Thyroid gland (tissue), 4 donors: Measurements from ENCODE around the gene NDST1. TPM values are rescaled to one million over a fixed set of nuclear protein-coding genes. Genes with fewer than 3 reads are reported as not detected.
"Not testable (repeated sequence)": the region's sequence is repeated elsewhere in the genome, so short reads cannot be mapped to it uniquely, and the experiment has no call there.

Experiments used
- DNase-seq, 2 donors: peaks; one replicate each; pipeline ENCODE4 v3.0.0-alpha.2; 2019
- H3K27ac ChIP-seq, 3 donors: fragments of 200-600 bp; sonication (generic); 1 replicate in 2 of 3; 2 replicates in 1 of 3; pipeline ENCODE4 v1.5.1; 2016 to 2019; ENCODE audit warnings: mild to moderate bottlenecking in 1 of 3, moderate library complexity in 1 of 3
- H3K27me3 ChIP-seq: fragments of 200-600 bp; sonication (generic); one replicate; pipeline ENCODE4 v1.5.1; 2019
- H3K36me3 ChIP-seq, 2 donors: fragments of 200-600 bp; sonication (generic); one replicate each; pipeline ENCODE4 v1.5.1; 2016 to 2019
- H3K4me1 ChIP-seq, 2 donors: fragments of 200-600 bp; sonication (generic); one replicate each; pipeline ENCODE4 v1.5.1; 2017 to 2019
- H3K4me3 ChIP-seq, 3 donors: fragments of 200-600 bp; sonication (generic); replicated peaks in 1 of 3; 1 replicate in 2 of 3; 2 replicates in 1 of 3; pipeline ENCODE4 v1.5.1; 2016; ENCODE audit warnings: mild to moderate bottlenecking in 1 of 3
- H3K9me3 ChIP-seq: fragments of 200-600 bp; sonication (generic); one replicate; pipeline ENCODE4 v1.5.1; 2017
- POLR2A ChIP-seq, 2 donors: fragments of 450-650 bp; IDR thresholded peaks; one replicate each; pipeline ENCODE4 v1.6.1; 2017; ENCODE audit warnings: antibody characterized with exemption in 2 of 2, mild to moderate bottlenecking in 2 of 2, moderate library complexity in 1 of 2
- WGBS, 2 donors: methylation state at CpG; one replicate each; pipeline ENCODE4 v1.1.5; 2017; 5-methylcytosine and 5-hydroxymethylcytosine counted together
- intact Hi-C: fragments of 100-400 bp; cut with DNase I; formaldehyde crosslinking; loops from one replicate; pipeline ENCODE4 v1.15.1; 2023
- total RNA-seq, 4 donors: library from RNA; depleted of rRNA; stranded (reverse); fragments of >200 nt; gene quantifications; one replicate each; pipeline ENCODE4 v1.2.3, GENCODE V29; 2016
- TF ChIP-seq, protein P1 (sequence below), 6 experiments: fragments of 200-600 bp in 3 of 6; fragments of 450-650 bp in 3 of 6; sonication (generic) in 3 of 6; IDR thresholded peaks; one replicate each; pipeline ENCODE4 v1.5.1; 2016 to 2019; ENCODE audit warnings: antibody characterized with exemption in 6 of 6, mild to moderate bottlenecking in 2 of 6, inconsistent platforms in 1 of 6, moderate library complexity in 1 of 6

Gene NDST1
- total RNA-seq, 4 donors from 2014 or later: 84.9 to 171 (median 113) TPM

DNA sequence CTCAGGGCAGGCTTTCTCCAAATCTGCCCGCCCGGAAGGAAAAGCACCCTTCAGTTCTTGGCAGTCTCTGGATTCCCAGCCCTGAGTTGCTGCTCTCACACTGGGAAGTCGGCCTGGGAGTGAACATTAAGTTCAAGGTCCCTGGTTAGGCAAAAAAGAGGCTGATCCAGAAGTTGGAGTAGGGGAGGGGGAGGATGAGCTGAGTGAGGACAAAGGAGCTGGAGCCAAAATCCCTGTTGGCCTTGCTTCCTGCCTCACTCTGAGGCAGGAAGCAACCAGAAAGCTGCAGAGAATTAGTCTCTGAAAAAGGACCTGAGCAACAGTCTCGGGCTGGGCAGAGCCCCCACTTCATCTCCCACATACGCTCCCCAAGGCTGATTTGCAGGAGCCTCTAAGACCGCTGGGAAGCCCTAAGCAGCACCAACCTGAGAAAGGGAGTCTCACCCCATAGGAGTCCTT is 43.3 kb upstream of the NDST1 start:
- WGBS, 2 donors: 36 to 37% methylated on average over 6 of the region's 6 CpGs
- intact Hi-C loops: no loop called here
- Histone ChIP-seq H3K4me3 (no peak overlapping the region), H3K9me3 (no peaks in the 10 kb centered on the region), H3K4me1 (peaks cover 8 to 20% of the 10 kb centered on the region in 2 donors), H3K27me3 (no peaks in the 10 kb centered on the region), H3K36me3 (no peaks in the 10 kb centered on the region), H3K27ac (peak overlapping the region; percentile 46 to 61 (median 60))
- peak in 1 of 2 donors; percentile 43 for DNase-seq
- no peak for TF ChIP-seq POLR2A (IDR thresholded peaks at IDR 0.05)
- TF ChIP-seq, protein P1, sequence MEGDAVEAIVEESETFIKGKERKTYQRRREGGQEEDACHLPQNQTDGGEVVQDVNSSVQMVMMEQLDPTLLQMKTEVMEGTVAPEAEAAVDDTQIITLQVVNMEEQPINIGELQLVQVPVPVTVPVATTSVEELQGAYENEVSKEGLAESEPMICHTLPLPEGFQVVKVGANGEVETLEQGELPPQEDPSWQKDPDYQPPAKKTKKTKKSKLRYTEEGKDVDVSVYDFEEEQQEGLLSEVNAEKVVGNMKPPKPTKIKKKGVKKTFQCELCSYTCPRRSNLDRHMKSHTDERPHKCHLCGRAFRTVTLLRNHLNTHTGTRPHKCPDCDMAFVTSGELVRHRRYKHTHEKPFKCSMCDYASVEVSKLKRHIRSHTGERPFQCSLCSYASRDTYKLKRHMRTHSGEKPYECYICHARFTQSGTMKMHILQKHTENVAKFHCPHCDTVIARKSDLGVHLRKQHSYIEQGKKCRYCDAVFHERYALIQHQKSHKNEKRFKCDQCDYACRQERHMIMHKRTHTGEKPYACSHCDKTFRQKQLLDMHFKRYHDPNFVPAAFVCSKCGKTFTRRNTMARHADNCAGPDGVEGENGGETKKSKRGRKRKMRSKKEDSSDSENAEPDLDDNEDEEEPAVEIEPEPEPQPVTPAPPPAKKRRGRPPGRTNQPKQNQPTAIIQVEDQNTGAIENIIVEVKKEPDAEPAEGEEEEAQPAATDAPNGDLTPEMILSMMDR (IDR thresholded peaks at IDR 0.05): no peak

DNA sequence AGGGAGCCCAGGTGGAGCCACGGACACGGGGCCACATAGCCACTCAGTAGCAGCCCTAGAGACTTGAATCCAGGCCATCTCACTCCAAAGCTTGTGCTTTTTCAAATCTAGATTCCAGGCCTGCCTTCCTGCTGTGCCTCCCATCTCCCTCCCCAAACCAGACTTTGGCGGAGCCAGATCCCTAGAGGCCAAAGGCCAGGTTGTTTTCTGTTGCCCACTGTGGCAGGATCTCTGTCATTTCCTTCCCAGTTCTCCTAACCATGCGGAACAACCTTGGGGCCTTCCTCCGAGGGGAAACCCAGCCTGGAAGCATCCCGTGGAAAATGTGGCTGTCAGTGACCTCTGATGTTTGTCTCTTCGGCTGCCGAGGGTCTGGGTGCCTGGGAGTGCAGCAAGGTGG is 42.0 kb upstream of the NDST1 start:
- Histone ChIP-seq H3K4me3 (no peak overlapping the region), H3K4me1 (peaks cover 8 to 20% of the 10 kb centered on the region in 2 donors), H3K9me3 (no peaks in the 10 kb centered on the region), H3K27me3 (no peaks in the 10 kb centered on the region), H3K27ac (peak overlapping the region in 2 of 3 donors; percentile 46 to 60), H3K36me3 (no peaks in the 10 kb centered on the region)
- intact Hi-C loops: no loop called here
- TF ChIP-seq, protein P1 (IDR thresholded peaks at IDR 0.05): no peak
- TF ChIP-seq POLR2A (IDR thresholded peaks at IDR 0.05): no peak
- 64 to 71% methylated on average over 5 to 7 of the region's 8 CpGs for WGBS, 2 donors
- no peak for DNase-seq

DNA sequence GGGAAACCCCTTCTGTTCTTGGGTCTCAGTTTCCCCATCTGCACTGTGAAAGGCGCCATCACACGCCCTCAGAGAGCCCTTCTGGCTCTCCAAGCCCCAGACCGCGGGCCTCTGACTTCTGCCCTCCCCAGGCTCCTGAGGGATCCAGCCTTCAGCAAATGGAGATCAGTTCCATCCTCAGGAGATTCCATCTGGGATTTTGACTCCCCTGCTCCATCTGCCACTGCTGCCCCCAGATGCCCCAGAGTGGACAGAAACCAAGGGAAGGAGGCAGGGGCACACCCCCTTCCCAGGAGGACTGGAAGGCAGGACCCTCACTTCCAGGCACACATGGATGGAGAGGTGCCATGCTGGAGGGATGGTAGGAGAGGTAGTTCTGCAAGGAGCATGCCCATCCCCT is 39.7 kb upstream of the NDST1 start:
- 94% methylated on average over 4 of the region's 4 CpGs for WGBS, 2 donors
- Histone ChIP-seq H3K36me3 (no peaks in the 10 kb centered on the region), H3K4me1 (peaks cover 8 to 28% of the 10 kb centered on the region in 2 donors), H3K4me3 (no peak overlapping the region), H3K27me3 (no peaks in the 10 kb centered on the region), H3K9me3 (no peaks in the 10 kb centered on the region), H3K27ac (no peak overlapping the region)
- intact Hi-C loops: no loop called here
- DNase-seq: no peak
- no peak for TF ChIP-seq POLR2A (IDR thresholded peaks at IDR 0.05)
- TF ChIP-seq, protein P1 (IDR thresholded peaks at IDR 0.05): no peak

DNA sequence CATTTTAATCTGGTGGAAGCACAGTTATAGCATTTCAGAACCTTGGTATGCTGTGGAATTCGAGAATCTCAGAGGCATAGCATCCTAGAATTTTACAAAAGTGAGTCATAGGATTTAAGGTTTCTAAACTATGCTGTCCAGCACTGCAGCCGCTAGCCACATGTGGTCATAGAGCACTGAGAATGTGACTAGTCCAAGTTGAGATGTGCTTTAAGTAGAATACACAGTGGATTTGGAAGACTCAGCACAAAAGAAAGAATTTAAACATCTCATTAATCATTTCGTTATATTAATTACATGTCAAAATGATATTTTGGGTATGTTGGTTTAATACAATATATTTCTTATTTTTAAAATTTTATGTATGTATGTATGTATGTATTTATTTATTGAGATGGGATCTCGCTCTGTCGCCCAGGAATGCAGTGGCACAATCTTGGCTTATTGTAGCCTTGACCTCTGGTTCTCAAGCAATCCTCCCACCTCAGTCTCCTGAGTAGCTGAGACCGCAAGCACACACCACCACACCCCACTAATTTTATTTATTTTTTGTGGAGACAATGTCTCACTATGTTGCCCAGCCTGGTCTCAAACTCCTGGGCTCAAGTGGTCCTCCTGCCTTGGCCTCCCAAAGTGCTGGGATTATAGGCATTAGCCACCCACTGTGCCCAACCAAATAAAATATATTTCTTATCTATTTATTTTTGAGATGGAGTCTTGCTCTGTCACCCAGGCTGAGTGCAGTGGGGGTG is 38.0 kb upstream of the NDST1 start:
- Histone ChIP-seq H3K4me1 (peaks cover 15 to 30% of the 10 kb centered on the region in 2 donors), H3K9me3 (no peaks in the 10 kb centered on the region), H3K27me3 (no peaks in the 10 kb centered on the region), H3K4me3 (no peak overlapping the region), H3K27ac (no peak overlapping the region), H3K36me3 (no peaks in the 10 kb centered on the region)
- WGBS, 2 donors: 76 to 85% methylated on average over 6 of the region's 6 CpGs
- no peak for DNase-seq
- intact Hi-C loops: no loop called here
- TF ChIP-seq POLR2A (IDR thresholded peaks at IDR 0.05): no peak
- TF ChIP-seq, protein P1 (IDR thresholded peaks at IDR 0.05): no peak

- DNase-seq: peak; percentile 78 to 85
- H3K27me3 ChIP-seq: no peaks in the 10 kb centered on the region
- peaks cover 17 to 37% of the 10 kb centered on the region in 2 donors for H3K4me1 ChIP-seq
- 76 to 81% methylated on average over 12 of the region's 12 CpGs for WGBS, 2 donors
- peak overlapping the region; percentile 55 to 76 (median 69) for H3K27ac ChIP-seq
- H3K9me3 ChIP-seq: no peaks in the 10 kb centered on the region
- peak in 1 of 2 donors; percentile 12 for TF ChIP-seq POLR2A (IDR thresholded peaks at IDR 0.05)
- TF ChIP-seq, protein P1 (IDR thresholded peaks at IDR 0.05): no peak
- no peaks in the 10 kb centered on the region for H3K36me3 ChIP-seq
- intact Hi-C loops: no loop called here
- no peak overlapping the region for H3K4me3 ChIP-seq
Measured at GRCh38 chr5:150473673-150474358, 34.1 kb upstream of the NDST1 start.

- H3K27me3 ChIP-seq, H3K27ac ChIP-seq, H3K36me3 ChIP-seq, H3K9me3 ChIP-seq, DNase-seq, H3K4me3 ChIP-seq, intact Hi-C loops: not testable (repeated sequence)
- 75 to 76% methylated on average over 6 of the region's 6 CpGs for WGBS, 2 donors
- H3K4me1 ChIP-seq: peaks cover 20 to 37% of the 10 kb centered on the region in 2 donors
Measured at GRCh38 chr5:150476568-150476967, 31.4 kb upstream of the NDST1 start.
